ENCODE measurements around the gene MAP3K6. TPM values are rescaled to one million over a fixed set of nuclear protein-coding genes. Genes with fewer than 3 reads are reported as not detected.
"Not testable (repeated sequence)": the region's sequence is repeated elsewhere in the genome, so short reads cannot be mapped to it uniquely, and the experiment has no call there.

Gene MAP3K6
- 1 to 10 TPM; 3.1 to 4.8 (median 3.5) TPM for total RNA-seq

DNA sequence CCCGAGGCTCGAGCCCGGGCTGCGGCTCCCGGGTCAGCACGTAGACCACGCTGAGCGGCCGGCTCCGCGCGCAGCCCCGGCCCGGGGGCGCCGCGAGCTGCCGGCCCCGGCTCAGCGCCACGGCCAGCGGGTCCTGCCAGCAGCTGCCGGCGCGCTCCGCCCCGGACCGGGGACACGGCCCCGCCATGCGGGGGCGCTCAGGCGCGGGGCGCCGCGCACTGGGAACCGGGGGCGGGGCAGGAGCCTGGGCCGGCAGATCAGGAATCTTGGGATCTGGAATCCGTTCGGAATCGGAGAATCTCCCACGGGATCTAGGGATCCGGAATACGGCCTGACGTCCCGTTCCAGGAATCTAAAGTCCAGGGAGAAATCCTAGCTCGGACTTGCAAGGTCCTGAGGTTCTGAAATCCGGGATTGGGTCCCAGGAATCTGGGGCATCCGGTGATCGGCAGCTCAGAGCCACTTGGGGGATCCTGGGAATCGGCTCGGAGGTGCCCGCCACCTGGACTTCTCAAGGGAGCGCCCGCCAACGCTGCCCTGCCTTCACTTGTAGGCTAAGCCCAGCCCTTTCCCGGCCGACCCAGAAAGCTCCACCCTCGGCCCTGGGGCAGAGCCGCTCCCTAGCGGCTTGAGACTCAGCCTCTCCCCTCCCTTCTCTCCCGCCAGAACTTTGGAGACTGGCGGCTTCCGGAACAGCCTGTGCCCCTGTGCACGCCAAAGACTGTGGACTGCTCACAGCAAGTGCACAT is at the start of gene MAP3K6:
Gene MAP3K6 (minus strand): TSS at position 551 of the 749 bp plus-strand sequence. CDS start 364 bp downstream, at position 187.
- DNase-seq (peak; percentile 25), ATAC-seq (peak; percentile 47 to 51)
- Mint-ChIP-seq H3K4me1 (ENCODE audit: low read depth) (peaks cover 24% of the 10 kb centered on the region), H3K36me3 (ENCODE audit: insufficient read depth) (no peaks in the 10 kb centered on the region), H3K4me3 (peak within 1 kb of the TSS; percentile 85), H3K9me3 (no peaks in the 10 kb centered on the region), H3K27me3 (ENCODE audit: low read depth) (no peaks in the 10 kb centered on the region)

- ATAC-seq (no peak), DNase-seq (no peak)
- Mint-ChIP-seq H3K9me3 (no peaks in the 10 kb centered on the region), H3K4me3 (no peak overlapping the region), H3K27me3 (ENCODE audit: low read depth) (no peaks in the 10 kb centered on the region), H3K4me1 (ENCODE audit: low read depth) (peaks cover 31% of the 10 kb centered on the region), H3K36me3 (ENCODE audit: insufficient read depth) (peaks cover 56% of the 10 kb centered on the region)
Observed at GRCh38 chr1:27414091-27414490, 47.3 kb upstream of the MAP3K6 start.

GRCh38 chr1:27413004-27413403 is 46.2 kb upstream of the MAP3K6 start:
- Mint-ChIP-seq H3K36me3 (ENCODE audit: insufficient read depth) (peaks cover 51% of the 10 kb centered on the region), H3K27me3 (ENCODE audit: low read depth) (no peaks in the 10 kb centered on the region), H3K4me1 (ENCODE audit: low read depth) (peaks cover 20% of the 10 kb centered on the region), H3K4me3 (no peak overlapping the region), H3K9me3 (no peaks in the 10 kb centered on the region)
- no peak for ATAC-seq
- no peak for DNase-seq

GRCh38 chr1:27412502-27412901 is 45.7 kb upstream of the MAP3K6 start:
- Mint-ChIP-seq H3K36me3 (ENCODE audit: insufficient read depth) (peaks cover 53% of the 10 kb centered on the region), H3K27me3 (ENCODE audit: low read depth) (no peaks in the 10 kb centered on the region), H3K4me3 (no peak overlapping the region), H3K9me3 (no peaks in the 10 kb centered on the region), H3K4me1 (ENCODE audit: low read depth) (peaks cover 18% of the 10 kb centered on the region)
- no peak for DNase-seq
- no peak for ATAC-seq

DNA sequence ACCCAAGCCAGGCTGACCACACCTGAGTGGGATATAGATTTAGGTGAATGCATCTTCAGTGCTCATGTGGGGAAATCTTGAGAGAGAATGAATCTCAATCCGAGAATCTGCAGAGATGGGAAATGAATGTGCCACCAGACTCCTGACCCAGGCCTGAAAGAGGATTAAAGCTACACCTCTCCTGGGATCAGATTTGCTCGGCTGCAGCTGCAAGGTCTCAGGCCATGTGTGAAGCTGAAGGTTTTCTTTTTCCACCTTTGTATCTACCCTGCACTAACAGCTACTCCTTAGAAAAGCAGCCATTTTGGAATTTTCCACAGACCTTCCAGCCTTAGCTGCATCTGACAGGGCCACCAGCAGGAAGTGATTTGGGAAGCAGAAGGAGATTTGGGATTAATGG is 43.9 kb upstream of the MAP3K6 start:
- peaks cover 3% of the 10 kb centered on the region for H3K4me1 Mint-ChIP-seq (ENCODE audit: low read depth)
- no peaks in the 10 kb centered on the region for H3K27me3 Mint-ChIP-seq (ENCODE audit: low read depth)
- ATAC-seq (no peak), DNase-seq (no peak)
- no peaks in the 10 kb centered on the region for H3K9me3 Mint-ChIP-seq
- no peak overlapping the region for H3K4me3 Mint-ChIP-seq
- H3K36me3 Mint-ChIP-seq (ENCODE audit: insufficient read depth), result peaks cover 52% of the 10 kb centered on the region

DNA sequence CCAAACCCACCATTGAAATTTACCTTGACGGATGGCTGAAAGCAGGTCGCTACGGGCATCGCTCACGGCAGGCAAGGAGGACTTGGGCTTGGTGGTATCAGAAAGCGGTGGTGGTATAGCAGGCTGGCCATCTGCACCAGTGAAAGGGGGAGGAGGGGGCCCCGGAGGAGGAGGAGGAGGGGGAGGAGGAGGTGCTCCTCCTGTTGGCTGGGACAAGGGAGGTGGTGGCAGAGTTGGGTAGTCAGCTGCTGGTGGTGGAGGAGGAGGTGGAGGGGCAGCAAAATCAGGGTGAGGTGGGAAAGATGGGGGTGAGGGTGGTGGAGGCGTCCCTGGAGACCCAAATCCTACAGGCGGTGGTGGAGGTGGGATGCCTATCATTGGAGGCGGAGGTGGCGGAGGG is 42.9 kb upstream of the MAP3K6 start:
- no peak for DNase-seq
- H3K4me3 Mint-ChIP-seq, result no peak overlapping the region
- H3K4me1 Mint-ChIP-seq (ENCODE audit: low read depth), result peaks cover 2% of the 10 kb centered on the region
- H3K27me3 Mint-ChIP-seq (ENCODE audit: low read depth), result no peaks in the 10 kb centered on the region
- H3K9me3 Mint-ChIP-seq, result no peaks in the 10 kb centered on the region
- peaks cover 43% of the 10 kb centered on the region for H3K36me3 Mint-ChIP-seq (ENCODE audit: insufficient read depth)
- no peak for ATAC-seq

GRCh38 chr1:27408151-27408550 is 41.4 kb upstream of the MAP3K6 start:
- DNase-seq (no peak), ATAC-seq (no peak)
- Mint-ChIP-seq H3K9me3 (no peaks in the 10 kb centered on the region), H3K36me3 (ENCODE audit: insufficient read depth) (peaks cover 33% of the 10 kb centered on the region), H3K4me1 (ENCODE audit: low read depth) (peaks cover 13% of the 10 kb centered on the region), H3K4me3 (no peak overlapping the region), H3K27me3 (ENCODE audit: low read depth) (no peaks in the 10 kb centered on the region)

- H3K27me3 Mint-ChIP-seq (ENCODE audit: low read depth); DNase-seq; H3K9me3 Mint-ChIP-seq; ATAC-seq; H3K4me3 Mint-ChIP-seq: not testable (repeated sequence)
- Mint-ChIP-seq H3K4me1 (ENCODE audit: low read depth) (peaks cover 20% of the 10 kb centered on the region), H3K36me3 (ENCODE audit: insufficient read depth) (peaks cover 23% of the 10 kb centered on the region)
Observed at GRCh38 chr1:27406791-27407190, 40.0 kb upstream of the MAP3K6 start.

- H3K4me1 Mint-ChIP-seq (ENCODE audit: low read depth), result peaks cover 24% of the 10 kb centered on the region
- ATAC-seq, result no peak
- H3K4me3 Mint-ChIP-seq, result no peak overlapping the region
- no peak for DNase-seq
- no peaks in the 10 kb centered on the region for H3K27me3 Mint-ChIP-seq (ENCODE audit: low read depth)
- H3K36me3 Mint-ChIP-seq (ENCODE audit: insufficient read depth), result peaks cover 21% of the 10 kb centered on the region
- H3K9me3 Mint-ChIP-seq, result no peaks in the 10 kb centered on the region
Observed at GRCh38 chr1:27406362-27406680, 39.6 kb upstream of the MAP3K6 start.

GRCh38 chr1:27405598-27406361 is 39.0 kb upstream of the MAP3K6 start:
- not testable (repeated sequence) for DNase-seq; H3K4me3 Mint-ChIP-seq; H3K9me3 Mint-ChIP-seq; H3K27me3 Mint-ChIP-seq (ENCODE audit: low read depth); ATAC-seq
- H3K36me3 Mint-ChIP-seq (ENCODE audit: insufficient read depth), result peaks cover 16% of the 10 kb centered on the region
- peaks cover 24% of the 10 kb centered on the region for H3K4me1 Mint-ChIP-seq (ENCODE audit: low read depth)

GRCh38 chr1:27405074-27405473 is 38.3 kb upstream of the MAP3K6 start:
- H3K4me1 Mint-ChIP-seq (ENCODE audit: low read depth), result peaks cover 24% of the 10 kb centered on the region
- ATAC-seq, result no peak
- DNase-seq, result no peak
- peaks cover 14% of the 10 kb centered on the region for H3K36me3 Mint-ChIP-seq (ENCODE audit: insufficient read depth)
- no peak overlapping the region for H3K4me3 Mint-ChIP-seq
- no peaks in the 10 kb centered on the region for H3K27me3 Mint-ChIP-seq (ENCODE audit: low read depth)
- H3K9me3 Mint-ChIP-seq, result no peaks in the 10 kb centered on the region

DNA sequence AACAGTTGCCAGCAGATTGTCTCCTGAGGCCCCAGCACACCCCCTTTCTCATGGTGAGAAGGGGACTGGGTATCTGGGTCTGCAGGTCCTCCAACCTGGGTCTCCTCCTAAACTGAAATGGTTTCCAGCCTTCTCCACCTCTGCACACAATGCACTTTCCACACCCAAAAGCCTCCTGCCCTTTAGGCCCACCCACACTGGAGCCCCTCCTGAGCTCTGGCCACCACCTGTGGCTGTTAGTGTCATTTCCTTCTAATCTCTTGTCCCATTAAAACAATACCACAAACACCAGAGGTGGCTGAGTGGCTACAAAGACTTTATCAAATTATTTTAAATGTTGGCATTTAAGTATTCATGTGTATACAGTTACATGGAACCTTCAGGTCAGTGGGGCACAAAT is 37.2 kb upstream of the MAP3K6 start:
- Mint-ChIP-seq H3K4me1 (ENCODE audit: low read depth) (peaks cover 24% of the 10 kb centered on the region), H3K9me3 (no peaks in the 10 kb centered on the region), H3K27me3 (ENCODE audit: low read depth) (no peaks in the 10 kb centered on the region), H3K36me3 (ENCODE audit: insufficient read depth) (peaks cover 14% of the 10 kb centered on the region), H3K4me3 (no peak overlapping the region)
- no peak for ATAC-seq
- no peak for DNase-seq

DNA sequence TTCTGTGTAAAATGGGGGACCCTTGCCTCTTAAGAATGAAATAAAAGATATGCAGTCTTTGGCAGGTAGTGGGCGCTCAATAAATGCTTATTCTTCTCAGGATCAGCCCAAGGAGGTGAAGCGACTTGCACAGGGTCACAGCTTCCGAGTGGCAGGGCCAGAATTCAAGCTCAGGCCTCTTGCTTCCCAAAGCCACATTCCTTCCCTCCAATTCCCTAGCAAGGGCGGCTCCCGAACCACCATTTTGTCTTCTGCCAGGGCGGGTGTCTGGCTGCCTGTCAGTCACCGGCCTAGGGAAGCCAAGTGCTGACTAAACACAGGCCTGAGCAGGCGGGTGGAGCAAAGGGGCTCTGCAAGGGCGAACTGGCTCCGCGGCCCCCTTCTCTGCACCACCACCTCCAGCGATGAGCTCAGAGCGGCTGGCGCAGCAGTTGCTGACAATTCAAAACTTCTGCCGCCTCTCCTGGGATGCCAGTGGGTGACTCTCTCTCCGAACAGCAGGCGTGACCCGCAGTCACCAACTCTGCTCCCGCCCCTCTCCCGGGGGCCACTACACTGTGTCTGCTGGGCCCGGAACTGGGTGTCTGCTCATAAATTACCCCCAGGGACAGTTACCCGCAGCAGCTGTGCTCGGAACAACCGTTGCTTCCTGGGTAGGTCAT is 36.4 kb upstream of the MAP3K6 start:
- DNase-seq (no peak), ATAC-seq (peak; percentile 68 to 73)
- Mint-ChIP-seq H3K27me3 (ENCODE audit: low read depth) (no peaks in the 10 kb centered on the region), H3K9me3 (no peaks in the 10 kb centered on the region), H3K36me3 (ENCODE audit: insufficient read depth) (peaks cover 13% of the 10 kb centered on the region), H3K4me3 (no peak overlapping the region), H3K4me1 (ENCODE audit: low read depth) (peaks cover 24% of the 10 kb centered on the region)

- H3K36me3 Mint-ChIP-seq (ENCODE audit: insufficient read depth), result peaks cover 6% of the 10 kb centered on the region
- DNase-seq, result no peak
- H3K9me3 Mint-ChIP-seq, result no peaks in the 10 kb centered on the region
- no peak for ATAC-seq
- H3K27me3 Mint-ChIP-seq (ENCODE audit: low read depth), result no peaks in the 10 kb centered on the region
- peaks cover 23% of the 10 kb centered on the region for H3K4me1 Mint-ChIP-seq (ENCODE audit: low read depth)
- no peak overlapping the region for H3K4me3 Mint-ChIP-seq
Observed at GRCh38 chr1:27402349-27402754, 35.6 kb upstream of the MAP3K6 start.

Measured in activated T-cell treated with anti-CD3 and anti-CD28 coated beads, Interleukin-2, amount 50 U/mL, for 4 hours (primary cell).